Fibroblast of the aortic adventitia (primary cell): ENCODE results near the gene CADM4. TPM values are rescaled to one million over a fixed set of nuclear protein-coding genes. Genes with fewer than 3 reads are reported as not detected.
A peak's percentile ranks its signal among the peaks of the same experiment; 100 is the strongest.
"Not testable (repeated sequence)": the region's sequence is repeated elsewhere in the genome, so short reads cannot be mapped to it uniquely, and the experiment has no call there.

Experiments
- DNase-seq: peaks from one replicate; pipeline ENCODE4 v3.0.0-alpha.2; 2010; ENCODE audit warnings: low read depth
- H3K4me3 ChIP-seq: 2 replicates; pipeline ENCODE4 v1.5.1; 2011; ENCODE audit warnings: low read depth, mild to moderate bottlenecking, control low read depth, low read length, moderate library complexity
- CTCF ChIP-seq: IDR thresholded peaks from 2 replicates; pipeline ENCODE4 v1.5.1; 2011; ENCODE audit warnings: mild to moderate bottlenecking, low read length, control low read depth, inconsistent platforms; ENCODE audit not compliant: insufficient read depth
- total RNA-seq: library from RNA; depleted of rRNA; stranded (reverse); fragments of >200 nt; gene quantifications from 2 replicates; pipeline ENCODE4 v1.2.3, GENCODE V29; 2012; ENCODE audit warnings: low replicate concordance

Gene CADM4
- total RNA-seq, 1 donor, result 0.27 TPM

GRCh38 chr19:43594710-43595604, 44.7 kb downstream of the CADM4 start:
- H3K4me3 ChIP-seq, result peak overlapping the region; percentile 85
- TF ChIP-seq CTCF, result peak; percentile 89
- peak; percentile 59 for DNase-seq

GRCh38 chr19:43594081-43594697, 45.5 kb downstream of the CADM4 start:
- peak overlapping the region; percentile 85 for H3K4me3 ChIP-seq
- DNase-seq, result no peak
- no peak for TF ChIP-seq CTCF

DNA sequence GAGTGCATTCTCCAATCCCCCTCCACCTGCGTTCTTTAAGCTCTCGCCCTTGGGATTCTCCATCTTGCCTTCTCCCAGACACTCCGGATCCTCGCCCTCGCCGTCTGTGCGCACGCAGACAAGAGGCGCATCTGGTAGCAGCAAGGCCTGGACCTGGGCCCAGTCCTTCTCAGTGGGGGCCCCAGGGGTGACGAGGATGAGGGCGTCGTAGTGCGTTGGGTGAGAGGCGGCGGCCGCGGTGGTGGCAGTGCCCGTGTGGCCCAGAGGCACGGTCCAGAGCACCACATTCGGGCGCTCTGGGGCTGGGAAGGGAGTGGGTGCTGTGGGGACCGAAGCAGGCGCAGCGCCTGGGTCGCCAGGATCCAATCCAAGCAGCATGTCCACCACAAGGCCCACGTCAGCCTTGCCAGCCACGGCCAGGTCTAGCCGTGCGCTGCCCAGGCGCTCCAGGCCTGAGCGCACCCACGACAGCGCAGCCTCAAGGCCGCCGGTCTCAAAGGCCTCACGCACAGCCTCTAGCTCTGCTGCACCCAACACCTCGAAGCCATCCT, 46.8 kb downstream of the CADM4 start:
- DNase-seq, result no peak
- no peak overlapping the region for H3K4me3 ChIP-seq
- TF ChIP-seq CTCF, result no peak

DNA sequence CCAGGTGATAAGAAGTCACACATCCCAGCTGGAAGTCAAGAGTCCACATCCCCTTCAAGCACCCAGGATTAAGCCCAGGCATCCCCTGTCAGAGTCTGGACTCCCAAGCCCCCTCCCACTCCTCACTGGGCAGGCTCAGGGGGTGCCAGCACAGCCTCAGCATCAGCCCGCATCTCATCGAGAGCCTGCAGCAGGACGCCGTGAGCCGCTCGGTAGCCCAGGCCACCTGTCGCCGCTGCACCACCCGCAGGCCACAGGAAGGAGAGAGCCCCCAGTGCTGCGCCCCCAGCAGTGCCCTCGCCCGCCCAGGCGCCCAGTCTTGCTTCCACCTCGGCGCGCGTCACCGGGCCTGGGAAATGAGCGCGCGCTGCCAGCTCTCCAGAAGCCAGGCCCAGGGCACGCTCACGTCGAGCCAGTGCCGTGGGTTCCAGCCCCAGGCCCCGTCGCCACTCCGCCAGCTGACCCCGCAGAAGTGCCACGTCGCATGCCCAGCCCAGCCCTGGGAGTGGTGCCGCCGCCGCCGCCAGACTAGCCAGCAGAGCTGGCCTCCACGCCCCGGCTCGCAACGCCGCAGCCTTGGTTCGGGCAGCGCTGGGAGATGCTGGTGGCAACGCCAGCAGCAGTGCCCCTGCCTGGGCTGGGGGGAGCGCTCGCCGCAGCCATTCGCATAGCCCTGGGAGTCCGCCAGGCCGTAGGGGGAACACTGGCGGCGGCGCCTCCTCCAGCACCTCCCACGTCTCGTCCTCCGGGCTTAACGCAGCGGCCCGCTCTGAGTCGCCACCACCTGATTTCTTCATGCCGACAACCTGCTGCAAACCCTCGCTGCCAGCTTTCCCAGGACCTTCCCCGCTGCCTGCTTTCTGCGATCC, 47.5 kb downstream of the CADM4 start:
- no peak overlapping the region for H3K4me3 ChIP-seq
- TF ChIP-seq CTCF, result no peak
- DNase-seq, result no peak

GRCh38 chr19:43589678-43590077, 50.0 kb downstream of the CADM4 start:
- no peak overlapping the region for H3K4me3 ChIP-seq
- no peak for TF ChIP-seq CTCF
- no peak for DNase-seq

- no peak for DNase-seq
- TF ChIP-seq CTCF, result no peak
Observed at GRCh38 chr19:43589277-43589676, 50.4 kb downstream of the CADM4 start.

DNA sequence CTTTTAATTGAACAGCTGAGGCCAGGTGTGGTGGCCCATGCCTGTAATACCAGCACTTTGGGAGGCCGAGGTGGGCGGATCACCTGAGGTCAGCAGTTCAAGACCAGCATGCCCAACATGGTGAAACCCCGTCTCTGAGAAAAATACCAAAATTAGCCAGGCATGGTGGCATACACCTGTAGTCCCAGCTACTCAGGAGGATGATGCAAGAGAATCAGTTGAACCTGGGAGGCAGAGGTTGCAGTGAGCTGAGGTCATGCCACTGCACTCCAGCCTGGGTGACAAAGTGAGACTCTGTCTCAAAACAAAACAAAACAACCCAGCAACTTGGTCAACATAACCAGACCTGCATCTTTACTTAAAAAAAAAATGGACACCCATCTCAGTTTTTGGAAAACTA, 52.6 kb downstream of the CADM4 start:
- not testable (repeated sequence) for H3K4me3 ChIP-seq

More at GRCh38 chr19:43589277-43589676, 50.4 kb downstream of the CADM4 start:
- no peak overlapping the region for H3K4me3 ChIP-seq

More for the DNA sequence above, 52.6 kb downstream of the CADM4 start:
- not testable (repeated sequence) for DNase-seq
